ENCODE data around the gene PALLD.

PALLD gene

GRCh38 chr4:168623484-168623883 lies 126.6 kb downstream of the PALLD start:
- no peak for DNase-seq

DNA sequence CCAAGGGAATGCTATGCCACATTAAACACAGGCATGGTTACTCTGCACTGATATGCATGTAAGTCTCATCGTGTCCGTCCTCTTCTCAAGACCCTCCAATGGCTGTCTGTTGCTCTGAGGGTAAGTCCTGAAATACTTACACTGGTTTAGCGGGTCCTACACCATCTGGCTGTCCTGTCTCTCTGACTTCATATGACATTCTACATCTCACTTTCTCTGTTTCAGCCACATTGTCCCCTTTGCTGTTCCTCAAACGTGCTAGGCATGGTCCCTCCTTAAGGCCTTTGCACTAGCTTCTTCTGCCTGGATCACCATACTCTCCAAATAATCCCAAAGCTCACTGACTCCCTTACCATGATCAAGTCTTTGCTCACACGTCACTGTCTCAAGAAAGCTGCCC lies 131.4 kb downstream of the PALLD start:
- DNase-seq: no peak

- DNase-seq: no peak
Measured at GRCh38 chr4:168629566-168629965, 132.7 kb downstream of the PALLD start.

GRCh38 chr4:168630445-168631187 lies 133.8 kb downstream of the PALLD start:
- no peak for DNase-seq

DNA sequence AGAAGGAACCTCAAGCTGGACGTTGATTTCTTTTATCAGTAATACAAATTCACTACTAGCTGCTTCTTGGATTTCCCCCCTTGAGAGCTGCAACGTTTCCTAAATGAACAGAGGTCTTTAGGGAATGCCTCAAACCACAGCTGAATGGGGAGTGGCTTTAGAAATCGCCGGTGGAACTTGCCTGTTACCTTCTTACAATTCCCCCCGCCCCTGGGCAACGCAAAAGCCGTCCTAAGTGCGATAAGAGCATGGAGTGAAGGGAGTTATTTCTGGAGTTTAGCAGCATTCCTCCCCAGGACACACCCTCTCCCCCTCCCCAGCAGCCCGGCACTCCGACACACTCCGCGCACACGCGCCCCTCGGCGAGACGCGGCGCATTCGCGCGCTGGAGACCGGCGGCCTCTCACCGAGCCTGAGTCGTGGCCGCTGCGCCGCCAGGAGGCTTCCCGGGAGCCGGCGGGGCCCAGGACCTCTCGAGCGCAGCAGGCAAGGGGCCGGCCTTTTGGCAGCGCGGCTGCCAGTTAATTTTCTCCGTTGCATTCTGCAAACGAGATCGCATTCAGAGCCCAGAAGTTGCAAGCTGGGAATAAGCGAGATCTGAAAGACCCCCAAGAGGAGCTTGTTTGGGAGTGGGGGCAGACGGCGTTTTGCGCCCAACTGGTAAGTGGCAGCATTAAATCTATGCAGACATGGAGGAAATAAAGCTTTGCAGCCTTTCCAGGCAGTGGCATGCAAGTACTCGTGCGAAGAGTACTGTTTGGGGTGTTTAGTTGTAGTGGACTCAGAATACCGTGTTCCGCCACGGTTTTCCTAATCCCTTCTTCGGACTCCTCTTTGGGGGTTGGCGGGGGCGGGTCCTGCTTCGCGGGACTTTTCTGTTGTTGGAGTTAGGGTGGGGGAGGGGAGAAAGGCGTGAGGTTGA lies 134.7 kb downstream of the PALLD start:
- no peak for DNase-seq

- no peak for DNase-seq
Measured at GRCh38 chr4:168632301-168632725, 135.5 kb downstream of the PALLD start.

DNA sequence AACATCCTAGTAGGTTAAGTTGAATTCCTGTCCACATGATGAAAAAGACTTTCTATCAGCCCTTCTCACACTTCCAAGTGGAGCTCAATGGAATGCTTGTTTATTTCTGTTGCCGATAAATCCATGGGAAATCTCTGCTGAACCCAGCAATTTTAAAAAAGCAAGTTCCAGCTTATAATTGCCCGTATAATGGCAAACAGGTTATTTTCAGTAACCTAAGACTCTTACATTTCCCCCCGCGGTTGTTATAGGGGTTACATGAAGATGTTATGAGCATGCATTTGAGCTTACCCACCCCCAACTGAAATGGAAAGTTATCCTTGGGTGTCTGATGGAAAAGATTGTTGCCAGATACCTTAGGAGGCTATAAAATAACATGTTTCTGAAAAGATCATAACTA lies 136.2 kb downstream of the PALLD start:
- DNase-seq: no peak

- no peak for DNase-seq
Measured at GRCh38 chr4:168633496-168633895, 136.6 kb downstream of the PALLD start.

DNA sequence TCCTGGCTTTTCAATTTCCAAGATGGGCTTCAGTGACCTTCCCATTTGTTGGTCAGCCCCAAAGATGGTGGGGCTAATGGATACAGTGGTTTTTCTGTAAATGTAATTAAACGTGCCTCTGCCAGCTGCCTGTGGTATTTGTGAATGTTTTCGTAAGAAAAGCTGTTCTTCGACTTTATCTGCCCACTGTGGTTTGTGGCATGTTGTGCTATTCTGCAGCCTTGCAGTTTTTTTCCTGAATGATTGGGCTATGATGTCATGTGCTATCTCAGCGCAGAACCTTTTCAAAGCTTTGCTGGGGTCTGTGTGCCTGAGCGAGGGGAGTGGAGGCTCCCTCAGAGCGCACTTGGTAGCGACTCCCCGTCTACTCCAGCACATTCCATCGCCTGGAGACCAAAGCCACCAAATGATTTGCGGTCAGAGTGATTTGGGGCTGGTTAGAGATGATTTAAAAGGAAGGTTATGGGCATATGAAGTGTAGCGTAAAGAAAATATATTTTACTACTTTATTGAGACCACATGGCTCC lies 137.5 kb downstream of the PALLD start:
- no peak for DNase-seq

DNA sequence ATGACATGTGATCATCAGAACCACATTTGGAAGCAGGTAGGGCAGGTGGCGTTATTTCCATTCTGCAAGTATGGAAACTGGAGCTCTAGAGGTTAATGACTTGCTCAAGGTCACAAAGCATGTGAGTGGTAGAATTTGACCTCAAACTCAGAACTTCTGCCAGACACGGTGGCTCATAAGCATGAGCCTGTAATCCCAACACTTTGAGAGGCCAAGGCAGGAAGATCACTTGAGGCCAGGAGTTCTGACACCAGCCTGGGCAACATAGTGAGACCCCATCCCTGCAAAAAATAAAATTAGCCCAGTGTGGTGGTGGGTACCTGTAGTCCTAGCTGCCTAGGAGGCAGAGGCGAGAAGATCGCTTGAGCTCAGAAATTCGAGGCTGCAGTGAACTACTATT lies 139.2 kb downstream of the PALLD start:
- DNase-seq: no peak

GRCh38 chr4:168636506-168637196 lies 139.8 kb downstream of the PALLD start:
- DNase-seq: no peak

- DNase-seq: no peak
Measured at GRCh38 chr4:168637872-168638756, 141.3 kb downstream of the PALLD start.

GRCh38 chr4:168639914-168640313 lies 143.1 kb downstream of the PALLD start:
- DNase-seq: no peak

GRCh38 chr4:168641811-168642140 lies 144.9 kb downstream of the PALLD start:
- DNase-seq: no peak

DNA sequence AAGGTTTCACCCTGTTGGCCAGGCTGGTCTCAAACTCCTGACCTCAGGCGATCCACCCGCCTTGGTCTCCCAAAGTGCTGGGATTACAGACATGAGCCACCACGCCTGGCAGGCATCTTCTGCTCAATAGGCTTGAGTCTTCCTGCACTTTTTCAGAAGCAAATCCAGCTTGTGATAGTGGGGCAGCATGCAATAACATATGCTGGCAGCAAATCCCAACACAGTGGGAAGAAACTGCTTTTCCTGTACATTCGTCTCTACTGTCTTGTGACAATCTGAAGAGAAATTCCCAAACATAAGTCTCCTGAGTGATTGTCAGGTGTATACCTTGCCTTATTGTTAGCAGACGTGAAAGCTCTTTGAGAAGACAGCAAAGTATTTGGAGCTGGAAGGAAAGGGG lies 145.7 kb downstream of the PALLD start:
- no peak for DNase-seq

GRCh38 chr4:168643111-168643795 lies 146.4 kb downstream of the PALLD start:
- no peak for DNase-seq

GRCh38 chr4:168643796-168644159 lies 146.9 kb downstream of the PALLD start:
- DNase-seq: no peak

DNA sequence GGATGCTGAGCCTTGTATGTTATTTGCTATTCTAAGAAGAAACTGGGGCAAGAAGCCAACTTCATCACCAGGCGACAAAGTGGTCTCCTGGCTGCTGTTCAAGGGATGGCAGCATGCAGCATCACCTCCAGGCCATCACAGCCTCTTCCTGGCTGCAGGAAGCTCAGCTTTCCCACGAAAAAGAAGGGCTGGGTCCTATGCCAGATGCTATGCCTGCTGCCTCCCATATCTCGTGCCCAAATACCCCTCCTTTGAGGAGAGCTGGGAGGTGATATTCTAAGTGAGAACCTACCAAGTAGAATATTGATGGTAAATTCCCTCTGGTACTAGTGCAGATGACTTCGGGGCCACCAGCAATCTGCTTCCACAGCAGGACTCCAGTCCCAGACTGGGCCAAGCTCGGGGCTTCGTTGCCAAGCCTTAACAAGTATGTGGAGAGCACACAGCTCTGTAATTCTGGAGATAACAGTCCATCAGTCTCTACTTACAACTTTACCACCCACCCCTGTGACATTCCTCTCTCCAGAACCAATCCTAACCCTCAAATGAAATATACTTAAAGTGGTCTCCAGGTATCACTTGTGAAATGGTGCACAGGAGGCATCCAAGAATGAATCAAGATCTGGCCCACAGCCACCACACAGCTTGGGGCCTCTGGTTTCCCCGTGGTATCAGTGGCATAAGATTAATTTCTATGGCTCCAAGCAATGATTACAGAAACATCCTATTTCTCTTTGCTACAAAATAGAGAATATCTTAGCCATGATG lies 149.3 kb downstream of the PALLD start:
- no peak for DNase-seq

- no peak for DNase-seq
Measured at GRCh38 chr4:168647646-168648375, 151.0 kb downstream of the PALLD start.

DNA sequence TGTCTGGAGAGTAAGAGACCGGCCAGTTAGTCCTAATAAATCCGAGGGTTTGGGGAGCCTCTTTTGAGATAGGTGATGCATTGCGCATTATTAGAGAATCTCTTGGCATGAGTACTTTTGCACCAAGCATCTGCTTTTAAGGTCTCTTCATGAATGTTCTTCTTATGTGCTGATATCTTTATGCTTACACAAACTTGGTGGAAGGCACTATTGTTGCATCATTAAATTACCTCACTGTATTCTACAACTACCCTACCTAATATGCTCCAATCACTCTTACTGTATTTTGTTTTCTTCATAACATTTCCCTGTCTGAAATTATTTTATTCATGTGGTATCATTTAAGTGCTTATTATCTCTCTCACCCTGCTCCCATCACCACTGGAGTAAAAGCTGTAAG lies 151.6 kb downstream of the PALLD start:
- no peak for DNase-seq
